Adrenal gland (tissue), 12 donors: ENCODE data around the gene TDRD9. TPM values are rescaled to one million over a fixed set of nuclear protein-coding genes. Genes with fewer than 3 reads are reported as not detected.

ENCODE experiments used
- DNase-seq, 7 donors: peaks; one replicate each; pipeline ENCODE4 v3.0.0-alpha.2; 2019 to 2020
- H3K27ac ChIP-seq, 5 donors: fragments of 200-600 bp; sonication (generic) in 4 of 5; 1 replicate in 3 of 5; 2 replicates in 2 of 5; pipeline versions ENCODE4 v1.5.1 to v1.8.0; 2016 to 2020; ENCODE audit warnings: mild to moderate bottlenecking in 1 of 5
- H3K27me3 ChIP-seq: fragments of 200-600 bp; 2 replicates; pipeline ENCODE4 v1.8.0; 2021
- H3K36me3 ChIP-seq, 2 donors: fragments of 200-600 bp; replicated peaks in 1 of 2; 1 replicate in 1 of 2; 2 replicates in 1 of 2; pipeline versions ENCODE4 v1.5.1 to v1.8.0; 2018 to 2022
- H3K4me1 ChIP-seq, 2 donors: fragments of 200-600 bp; replicated peaks in 1 of 2; 1 replicate in 1 of 2; 2 replicates in 1 of 2; pipeline versions ENCODE4 v1.5.1 to v1.8.0; 2018 to 2021
- H3K4me3 ChIP-seq, 4 donors: fragments of 200-600 bp; sonication (generic) in 3 of 4; one replicate each; pipeline ENCODE4 v1.5.1; 2016 to 2018
- H3K9me3 ChIP-seq, 3 donors: fragments of 200-600 bp; sonication (generic) in 1 of 3; replicated peaks in 1 of 3; 1 replicate in 2 of 3; 2 replicates in 1 of 3; pipeline versions ENCODE4 v1.5.1 to v1.8.0; 2016 to 2021
- POLR2A ChIP-seq, 2 donors: fragments of 450-650 bp; IDR thresholded peaks; one replicate each; pipeline ENCODE4 v1.6.1; 2017; ENCODE audit warnings: antibody characterized with exemption in 2 of 2, mild to moderate bottlenecking in 2 of 2, moderate library complexity in 1 of 2
- WGBS, 4 donors: extraction: QIAGEN DNeasy Blood & Tissue Kit in 2 of 4; methylation state at CpG; one replicate each; pipeline versions ENCODE4 v1.1.5 to v1.1.7; 2013 to 2017; 5-methylcytosine and 5-hydroxymethylcytosine counted together
- intact Hi-C, 2 donors: fragments of 100-400 bp; cut with DNase I; formaldehyde crosslinking; loops; one replicate each; pipeline versions ENCODE4 v1.14.1 to v1.15.0; 2022 to 2023
- polyA plus RNA-seq, 3 donors: library from polyadenylated mRNA; stranded (reverse); fragments of 200-250 nt in 2 of 3; fragments of 350-450 nt in 1 of 3; fragmentation: Illumina TruSeq in 1 of 3; extraction: RNeasy Lipid Tissue Mini Kit (QIAGEN cat#74804) in 1 of 3; gene quantifications; one replicate each; pipeline ENCODE4 v1.2.3, GENCODE V29; 2013 to 2014
- total RNA-seq, 9 donors: library from RNA; depleted of rRNA in 4 of 9; stranded (reverse); fragments of >200 nt in 4 of 9; fragments of 120-200 nt in 1 of 9; fragmentation: NEBNext Ultra II Directional in 1 of 9; extraction: Animal tissue kit (Norgen Biotek cat#: 25700) in 1 of 9; gene quantifications; one replicate each; pipeline versions ENCODE4 v1.1.0 to v1.2.4, GENCODE V29; 2013 to 2023
- TF ChIP-seq, protein P1 (sequence below), 6 experiments: fragments of 450-650 bp in 4 of 6; fragments of 200-600 bp in 2 of 6; sonication (generic) in 1 of 6; IDR thresholded peaks; 1 replicate in 5 of 6; 2 replicates in 1 of 6; pipeline versions ENCODE4 v1.5.1 to v1.8.0; 2016 to 2021; ENCODE audit warnings: antibody characterized with exemption in 6 of 6, mild to moderate bottlenecking in 2 of 6, moderate library complexity in 1 of 6
- donor health status: healthy with polysubstance abuse.
- donor health status: Bipolar disorder and iron deficiency.
- donor health status: DM: yes; HTN: yes; CAD: no.
- donor health status: DM: no; HTN: no; CAD: no.
- donor health status: DM: no; HTN: no; CAD: no.
- donor health status: DM: yes; HTN: yes; CAD: no.

TDRD9 gene
- total and polyA plus RNA-seq, 12 donors, result 0.06 to 7.8 (median 3.0) TPM

DNA sequence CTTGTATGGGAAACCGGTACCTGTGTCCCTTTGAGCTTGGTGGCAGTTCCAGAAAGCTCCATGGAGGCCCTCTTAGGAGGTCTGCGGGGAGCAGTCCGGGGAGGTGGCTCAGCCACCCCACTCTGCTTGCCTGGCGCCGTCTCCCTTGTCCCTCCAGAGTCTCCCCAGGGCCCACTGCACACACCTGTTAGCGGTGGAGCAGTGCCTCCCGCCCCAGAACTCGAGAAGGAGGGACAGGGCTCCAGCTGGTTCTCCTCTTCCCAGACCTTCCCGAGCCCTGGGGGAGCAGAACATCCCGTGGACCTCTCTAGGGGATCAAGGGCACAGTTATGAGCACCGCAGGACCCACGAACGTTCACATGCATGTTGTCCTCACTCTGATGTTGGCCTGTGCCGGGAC is 168.1 kb downstream of the TDRD9 start:
- Histone ChIP-seq H3K9me3 (no peaks in the 10 kb centered on the region), H3K27me3 (peaks cover 9% of the 10 kb centered on the region), H3K4me1 (no peaks in the 10 kb centered on the region), H3K27ac (no peak overlapping the region), H3K4me3 (no peak overlapping the region), H3K36me3 (no peaks in the 10 kb centered on the region)
- DNase-seq, result no peak
- WGBS, 4 donors, result 83 to 87% (median 85%) methylated on average over 6 to 14 of the region's 14 CpGs
- TF ChIP-seq, protein P1, sequence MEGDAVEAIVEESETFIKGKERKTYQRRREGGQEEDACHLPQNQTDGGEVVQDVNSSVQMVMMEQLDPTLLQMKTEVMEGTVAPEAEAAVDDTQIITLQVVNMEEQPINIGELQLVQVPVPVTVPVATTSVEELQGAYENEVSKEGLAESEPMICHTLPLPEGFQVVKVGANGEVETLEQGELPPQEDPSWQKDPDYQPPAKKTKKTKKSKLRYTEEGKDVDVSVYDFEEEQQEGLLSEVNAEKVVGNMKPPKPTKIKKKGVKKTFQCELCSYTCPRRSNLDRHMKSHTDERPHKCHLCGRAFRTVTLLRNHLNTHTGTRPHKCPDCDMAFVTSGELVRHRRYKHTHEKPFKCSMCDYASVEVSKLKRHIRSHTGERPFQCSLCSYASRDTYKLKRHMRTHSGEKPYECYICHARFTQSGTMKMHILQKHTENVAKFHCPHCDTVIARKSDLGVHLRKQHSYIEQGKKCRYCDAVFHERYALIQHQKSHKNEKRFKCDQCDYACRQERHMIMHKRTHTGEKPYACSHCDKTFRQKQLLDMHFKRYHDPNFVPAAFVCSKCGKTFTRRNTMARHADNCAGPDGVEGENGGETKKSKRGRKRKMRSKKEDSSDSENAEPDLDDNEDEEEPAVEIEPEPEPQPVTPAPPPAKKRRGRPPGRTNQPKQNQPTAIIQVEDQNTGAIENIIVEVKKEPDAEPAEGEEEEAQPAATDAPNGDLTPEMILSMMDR (IDR thresholded peaks at IDR 0.05), result no peak
- no peak for TF ChIP-seq POLR2A (IDR thresholded peaks at IDR 0.05)
- intact Hi-C loops, result no loop called here

GRCh38 chr14:104096751-104097700 is 168.8 kb downstream of the TDRD9 start:
- H3K27me3 ChIP-seq, result peaks cover 9% of the 10 kb centered on the region
- TF ChIP-seq POLR2A (IDR thresholded peaks at IDR 0.05), result no peak
- TF ChIP-seq, protein P1 (IDR thresholded peaks at IDR 0.05), result no peak
- DNase-seq, result no peak
- H3K4me3 ChIP-seq, result no peak overlapping the region
- no peaks in the 10 kb centered on the region for H3K4me1 ChIP-seq
- H3K9me3 ChIP-seq, result no peaks in the 10 kb centered on the region
- no peak overlapping the region for H3K27ac ChIP-seq
- intact Hi-C loops, result no loop called here
- H3K36me3 ChIP-seq, result no peaks in the 10 kb centered on the region
- WGBS, 4 donors, result 74 to 79% (median 77%) methylated on average over 17 to 25 of the region's 25 CpGs

DNA sequence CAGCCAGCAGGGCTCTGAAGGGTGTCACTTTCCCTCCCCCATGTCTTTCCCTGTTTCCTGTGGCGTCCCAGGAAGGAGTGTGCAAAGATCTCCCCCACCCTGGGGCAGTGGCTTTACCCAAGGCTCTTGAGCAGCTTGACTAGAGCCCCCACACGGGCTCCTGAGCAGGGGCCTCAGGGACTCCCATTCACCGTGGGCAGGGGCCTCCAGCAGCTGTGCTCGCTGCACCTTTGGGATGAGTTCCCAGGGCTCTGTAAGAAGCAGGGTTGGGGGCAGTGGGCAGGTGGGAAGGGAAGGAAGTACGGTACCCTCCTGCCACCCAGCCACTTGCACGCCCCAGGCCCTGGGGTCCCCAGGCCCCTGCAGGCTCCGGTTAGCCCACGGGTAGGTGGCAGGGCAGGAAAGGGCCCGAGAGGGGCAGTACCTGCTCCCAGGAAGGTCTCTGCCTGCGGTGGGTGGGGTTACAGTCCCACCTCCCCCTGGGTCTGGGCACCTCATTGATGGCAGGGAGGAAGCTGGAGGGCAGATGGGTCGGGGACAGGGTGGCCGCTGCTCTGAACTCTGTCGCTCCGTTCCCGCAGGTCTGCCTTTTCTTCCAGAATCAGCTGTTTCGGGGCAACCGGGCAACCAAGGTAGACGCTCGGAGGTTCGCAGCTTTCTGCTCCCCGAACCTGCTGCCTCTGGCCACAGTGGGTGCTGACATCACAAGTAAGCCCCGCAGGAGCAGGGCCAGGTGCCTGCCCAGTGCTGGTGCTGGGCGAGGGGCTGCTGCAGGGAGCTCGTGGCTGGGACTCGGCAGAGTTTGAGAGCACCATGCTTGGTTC is 170.2 kb downstream of the TDRD9 start:
- 70 to 91% (median 88%) methylated on average over 9 to 25 of the region's 25 CpGs for WGBS, 4 donors
- TF ChIP-seq POLR2A (IDR thresholded peaks at IDR 0.05), result no peak
- TF ChIP-seq, protein P1 (IDR thresholded peaks at IDR 0.05), result no peak
- Histone ChIP-seq H3K4me3 (no peak overlapping the region), H3K4me1 (no peaks in the 10 kb centered on the region), H3K36me3 (no peaks in the 10 kb centered on the region), H3K27me3 (peaks cover 9% of the 10 kb centered on the region), H3K27ac (no peak overlapping the region), H3K9me3 (no peaks in the 10 kb centered on the region)
- intact Hi-C loops, result no loop called here
- no peak for DNase-seq
